Prostate gland (tissue), 2 donors: ENCODE measurements around the gene PPM1L. TPM values are rescaled to one million over a fixed set of nuclear protein-coding genes. Genes with fewer than 3 reads are reported as not detected.

Source experiments
- DNase-seq: peaks from one replicate; pipeline ENCODE4 v3.0.0-alpha.2; 2019; ENCODE audit warnings: low spot score
- H3K27ac ChIP-seq, 2 donors: fragments of 200-600 bp; sonication (generic); 2 replicates each; pipeline ENCODE4 v1.5.1; 2017 to 2019
- H3K27me3 ChIP-seq: fragments of 200-600 bp; sonication (generic); replicated peaks from 2 replicates; pipeline ENCODE4 v1.5.1; 2019; ENCODE audit not compliant: insufficient read depth
- H3K36me3 ChIP-seq, 2 donors: fragments of 200-600 bp; sonication (generic); 1 replicate in 1 of 2; 2 replicates in 1 of 2; pipeline versions ENCODE4 v1.5.1 to v1.8.1; 2017 to 2019
- H3K4me1 ChIP-seq: fragments of 200-600 bp; sonication (generic); replicated peaks from 2 replicates; pipeline ENCODE4 v1.5.1; 2019
- H3K4me3 ChIP-seq, 2 donors: fragments of 200-600 bp; sonication (generic); 2 replicates each; pipeline ENCODE4 v1.5.1; 2017 to 2019
- H3K9me3 ChIP-seq: fragments of 200-600 bp; sonication (generic); 2 replicates; pipeline ENCODE4 v1.5.1; 2017
- CTCF ChIP-seq, 4 experiments: fragments of 200-600 bp in 2 of 4; fragments of 450-650 bp in 2 of 4; sonication (generic) in 2 of 4; IDR thresholded peaks; 1 replicate in 3 of 4; 2 replicates in 1 of 4; pipeline ENCODE4 v1.5.1; 2016 to 2019; ENCODE audit warnings: antibody characterized with exemption in 4 of 4, mild to moderate bottlenecking in 2 of 4, moderate library complexity in 2 of 4
- POLR2A ChIP-seq: fragments of 450-650 bp; IDR thresholded peaks from one replicate; pipeline ENCODE4 v1.6.1; 2016; ENCODE audit warnings: antibody characterized with exemption, mild to moderate bottlenecking
- POLR2AphosphoS5 ChIP-seq: sonication (generic); formaldehyde crosslinking; IDR thresholded peaks from one replicate; pipeline ENCODE4 v1.6.1; 2017; ENCODE audit warnings: antibody characterized with exemption
- WGBS: methylation state at CpG from one replicate; pipeline ENCODE4 v1.1.5; 2018; 5-methylcytosine and 5-hydroxymethylcytosine counted together
- intact Hi-C: fragments of 100-400 bp; cut with DNase I; formaldehyde crosslinking; loops from one replicate; pipeline ENCODE4 v1.14.2; 2022
- total RNA-seq, 2 donors: library from RNA; depleted of rRNA; stranded (reverse); fragments of >200 nt; gene quantifications; one replicate each; pipeline ENCODE4 v1.1.0, GENCODE V29; 2016

The PPM1L gene
- total RNA-seq, 2 donors from 2014 or later, result 23.6 to 27.0 TPM

- H3K9me3 ChIP-seq, result no peaks in the 10 kb centered on the region
- no peak overlapping the region for H3K27ac ChIP-seq
- no peak for DNase-seq
- TF ChIP-seq CTCF (IDR thresholded peaks at IDR 0.05) (no peak), POLR2AphosphoS5 (no peak), POLR2A (no peak)
- 64% methylated on average over 1 of the region's 1 CpG for WGBS
- H3K4me3 ChIP-seq, result no peak overlapping the region
- no peaks in the 10 kb centered on the region for H3K36me3 ChIP-seq
- no peaks in the 10 kb centered on the region for H3K4me1 ChIP-seq
- intact Hi-C loops, result loop anchor here (2.0 to 5.0 kb wide), 2 partner anchors 187 to 235 kb away; partner anchors contain the start of gene PPM1L
- no peaks in the 10 kb centered on the region for H3K27me3 ChIP-seq
Observed at GRCh38 chr3:160943996-160944395, 188.0 kb downstream of the PPM1L start.

- 51% methylated on average over 2 of the region's 2 CpGs for WGBS
- Histone ChIP-seq H3K27me3 (no peaks in the 10 kb centered on the region), H3K9me3 (no peaks in the 10 kb centered on the region), H3K27ac (no peak overlapping the region), H3K36me3 (no peaks in the 10 kb centered on the region), H3K4me3 (no peak overlapping the region), H3K4me1 (no peaks in the 10 kb centered on the region)
- DNase-seq, result no peak
- intact Hi-C loops, result no loop called here
- TF ChIP-seq CTCF (IDR thresholded peaks at IDR 0.05), result no peak
- no peak for TF ChIP-seq POLR2AphosphoS5
- no peak for TF ChIP-seq POLR2A
Observed at GRCh38 chr3:160945336-160945735, 189.3 kb downstream of the PPM1L start.

GRCh38 chr3:160948273-160948672 is 192.2 kb downstream of the PPM1L start:
- no peak for TF ChIP-seq POLR2A
- no peak for TF ChIP-seq CTCF (IDR thresholded peaks at IDR 0.05)
- TF ChIP-seq POLR2AphosphoS5, result no peak
- WGBS, result 73% methylated on average over 3 of the region's 3 CpGs
- Histone ChIP-seq H3K36me3 (no peaks in the 10 kb centered on the region), H3K27me3 (no peaks in the 10 kb centered on the region), H3K4me1 (no peaks in the 10 kb centered on the region), H3K9me3 (no peaks in the 10 kb centered on the region), H3K4me3 (no peak overlapping the region), H3K27ac (no peak overlapping the region)
- intact Hi-C loops, result no loop called here
- no peak for DNase-seq

GRCh38 chr3:160949460-160949859 is 193.4 kb downstream of the PPM1L start:
- intact Hi-C loops, result no loop called here
- H3K4me1 ChIP-seq, result no peaks in the 10 kb centered on the region
- H3K36me3 ChIP-seq, result no peaks in the 10 kb centered on the region
- no peak overlapping the region for H3K4me3 ChIP-seq
- TF ChIP-seq POLR2AphosphoS5 (no peak), POLR2A (no peak), CTCF (IDR thresholded peaks at IDR 0.05) (no peak)
- no peak for DNase-seq
- H3K27ac ChIP-seq, result no peak overlapping the region
- H3K9me3 ChIP-seq, result no peaks in the 10 kb centered on the region
- no peaks in the 10 kb centered on the region for H3K27me3 ChIP-seq
- 93% methylated on average over 4 of the region's 4 CpGs for WGBS

- Histone ChIP-seq H3K36me3 (no peaks in the 10 kb centered on the region), H3K27me3 (no peaks in the 10 kb centered on the region), H3K4me1 (no peaks in the 10 kb centered on the region), H3K4me3 (no peak overlapping the region), H3K9me3 (no peaks in the 10 kb centered on the region), H3K27ac (no peak overlapping the region)
- no peak for DNase-seq
- intact Hi-C loops, result no loop called here
- TF ChIP-seq CTCF (IDR thresholded peaks at IDR 0.05), result no peak
- 83% methylated on average over 2 of the region's 2 CpGs for WGBS
Observed at GRCh38 chr3:160950542-160950941, 194.5 kb downstream of the PPM1L start.
